Fibroblast of upper back skin (primary cell): Measurements from ENCODE around the gene RIN2.

Experiments
- DNase-seq: peaks from one replicate; pipeline ENCODE4 v3.0.0-alpha.2; 2013

The RIN2 gene, protein sequence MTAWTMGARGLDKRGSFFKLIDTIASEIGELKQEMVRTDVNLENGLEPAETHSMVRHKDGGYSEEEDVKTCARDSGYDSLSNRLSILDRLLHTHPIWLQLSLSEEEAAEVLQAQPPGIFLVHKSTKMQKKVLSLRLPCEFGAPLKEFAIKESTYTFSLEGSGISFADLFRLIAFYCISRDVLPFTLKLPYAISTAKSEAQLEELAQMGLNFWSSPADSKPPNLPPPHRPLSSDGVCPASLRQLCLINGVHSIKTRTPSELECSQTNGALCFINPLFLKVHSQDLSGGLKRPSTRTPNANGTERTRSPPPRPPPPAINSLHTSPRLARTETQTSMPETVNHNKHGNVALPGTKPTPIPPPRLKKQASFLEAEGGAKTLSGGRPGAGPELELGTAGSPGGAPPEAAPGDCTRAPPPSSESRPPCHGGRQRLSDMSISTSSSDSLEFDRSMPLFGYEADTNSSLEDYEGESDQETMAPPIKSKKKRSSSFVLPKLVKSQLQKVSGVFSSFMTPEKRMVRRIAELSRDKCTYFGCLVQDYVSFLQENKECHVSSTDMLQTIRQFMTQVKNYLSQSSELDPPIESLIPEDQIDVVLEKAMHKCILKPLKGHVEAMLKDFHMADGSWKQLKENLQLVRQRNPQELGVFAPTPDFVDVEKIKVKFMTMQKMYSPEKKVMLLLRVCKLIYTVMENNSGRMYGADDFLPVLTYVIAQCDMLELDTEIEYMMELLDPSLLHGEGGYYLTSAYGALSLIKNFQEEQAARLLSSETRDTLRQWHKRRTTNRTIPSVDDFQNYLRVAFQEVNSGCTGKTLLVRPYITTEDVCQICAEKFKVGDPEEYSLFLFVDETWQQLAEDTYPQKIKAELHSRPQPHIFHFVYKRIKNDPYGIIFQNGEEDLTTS

DNA sequence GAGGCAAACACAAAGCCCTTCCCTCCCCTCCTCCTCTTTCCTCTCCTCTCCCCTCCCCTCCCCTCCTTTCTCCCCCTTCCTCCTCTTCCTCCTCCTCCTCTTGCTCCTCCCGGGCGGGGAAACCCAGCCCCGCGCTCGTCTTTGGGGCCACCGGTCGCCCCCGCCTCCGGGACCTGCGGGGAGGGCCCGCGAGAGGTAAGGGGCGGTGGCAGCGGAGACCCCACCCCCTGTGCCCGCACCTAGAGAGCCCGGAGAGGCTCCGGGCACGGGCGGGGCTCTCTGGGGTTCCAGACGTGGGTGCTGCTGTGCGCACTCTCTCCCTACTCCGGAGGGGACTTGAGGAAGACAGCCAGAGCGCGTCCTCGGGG lies at the start of gene RIN2:
RIN2 (plus strand) TSS at position 126 of the 368 bp plus-strand sequence. CDS start 131,344 bp downstream, outside the sequence.
- DNase-seq: no peak

DNA sequence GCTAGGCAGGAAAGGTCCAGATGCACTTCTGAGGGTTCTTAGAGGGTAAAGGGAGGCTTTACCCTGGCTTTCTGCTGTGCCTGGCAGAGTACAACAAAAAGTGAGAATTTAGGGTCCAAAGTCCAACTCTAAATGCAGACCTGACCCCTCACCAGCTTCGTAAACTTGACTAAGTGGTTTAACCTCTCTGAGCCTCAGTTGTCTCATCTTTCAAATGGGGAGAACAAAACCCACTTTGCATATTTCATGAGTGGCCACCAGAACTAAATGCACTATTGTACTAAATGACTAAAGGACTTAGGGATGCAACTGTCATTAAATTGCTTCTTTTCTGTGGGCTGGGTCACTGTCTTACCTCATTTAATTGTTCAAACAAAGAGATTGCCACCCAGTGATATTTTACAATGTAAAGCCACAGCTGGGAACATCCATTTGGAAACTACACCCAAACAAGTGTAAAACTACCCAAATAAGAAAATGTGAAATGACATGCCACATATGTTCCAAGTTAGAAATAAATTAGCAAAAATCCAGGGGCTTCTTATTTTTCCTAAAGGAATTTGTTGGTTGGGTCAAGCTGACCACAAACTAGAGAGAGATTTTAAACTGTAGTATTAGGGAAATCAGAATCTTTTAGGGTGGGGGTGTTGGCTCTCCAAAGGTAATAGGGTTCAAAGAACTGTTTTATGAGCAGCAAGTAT lies 48.3 kb upstream of the RIN2 start:
- DNase-seq: peak; percentile 11

DNA sequence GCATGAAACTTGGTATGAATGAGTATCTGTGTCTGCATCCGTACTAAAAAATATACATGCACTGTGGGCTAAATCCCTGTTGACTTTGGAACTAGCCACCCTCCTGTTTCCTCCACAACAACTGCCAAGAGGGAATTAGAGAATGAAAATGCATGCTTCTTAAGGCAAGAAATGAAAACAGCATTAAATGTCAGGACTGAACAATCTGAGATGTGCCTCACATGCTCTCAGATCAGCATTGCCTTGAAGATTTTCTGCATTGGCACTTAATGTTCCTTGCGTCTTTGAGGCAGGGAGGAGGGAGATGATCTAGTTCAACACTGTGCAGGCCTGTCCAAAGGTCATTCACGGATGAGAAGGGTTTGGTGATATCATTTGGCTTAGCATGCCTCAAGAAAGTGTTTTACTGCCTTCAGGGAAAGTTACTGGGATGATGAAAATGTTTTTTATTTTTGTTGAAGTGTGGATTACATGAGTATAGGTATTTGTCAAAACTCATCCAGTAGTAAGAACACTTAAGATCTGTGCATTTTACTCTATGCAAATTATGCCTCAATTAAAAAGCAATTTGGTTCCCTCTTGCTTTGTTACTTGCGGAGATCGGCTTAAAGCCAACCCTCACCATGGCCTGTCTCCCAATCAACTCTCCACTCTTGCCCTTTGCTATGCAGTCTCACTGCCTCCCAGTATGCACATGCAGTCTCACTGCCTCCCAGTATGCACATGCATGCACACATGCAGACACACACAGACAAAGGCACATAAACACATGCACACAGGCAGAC lies 47.5 kb upstream of the RIN2 start:
- no peak for DNase-seq

DNA sequence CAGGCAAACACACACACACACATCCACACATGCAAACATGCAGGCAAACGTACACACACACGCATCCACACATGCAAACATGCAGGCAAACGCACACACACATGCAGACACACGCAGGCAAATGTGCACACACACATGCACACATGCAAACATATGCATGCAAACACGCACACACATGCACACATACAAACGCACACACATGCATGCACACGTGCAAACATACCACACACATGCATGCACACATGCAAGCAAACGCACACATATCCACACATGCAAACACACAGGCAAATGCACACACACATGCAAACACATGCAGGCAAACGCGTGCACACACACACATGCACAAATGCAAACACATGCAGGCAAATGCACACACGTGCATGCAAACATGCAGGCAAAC lies 46.9 kb upstream of the RIN2 start:
- DNase-seq: no peak

DNA sequence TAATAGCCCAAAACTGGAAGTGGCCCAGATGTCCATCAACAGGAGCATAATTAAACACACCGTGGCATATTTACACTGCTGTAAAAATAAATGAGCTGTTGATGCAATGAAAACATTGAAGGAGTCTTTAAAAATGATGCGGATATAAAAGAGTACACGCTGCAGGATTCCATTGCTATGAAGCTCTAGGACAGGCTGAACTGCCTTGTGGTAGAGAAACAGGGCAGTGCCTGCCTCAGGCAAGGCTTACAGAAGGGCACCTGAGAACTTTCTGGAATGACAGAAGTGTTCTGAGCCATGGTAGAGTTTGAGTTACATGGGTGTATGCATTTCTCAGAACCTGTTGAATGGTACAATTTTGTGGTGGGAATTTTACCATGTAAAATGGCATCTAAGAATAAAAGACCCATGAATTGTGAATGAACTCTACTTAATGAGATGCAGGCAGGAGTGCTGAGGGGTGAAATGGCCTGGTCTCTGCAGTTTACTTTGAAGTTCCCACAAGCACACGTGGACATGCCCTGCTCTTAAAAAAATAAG lies 45.3 kb upstream of the RIN2 start:
- DNase-seq: no peak

DNA sequence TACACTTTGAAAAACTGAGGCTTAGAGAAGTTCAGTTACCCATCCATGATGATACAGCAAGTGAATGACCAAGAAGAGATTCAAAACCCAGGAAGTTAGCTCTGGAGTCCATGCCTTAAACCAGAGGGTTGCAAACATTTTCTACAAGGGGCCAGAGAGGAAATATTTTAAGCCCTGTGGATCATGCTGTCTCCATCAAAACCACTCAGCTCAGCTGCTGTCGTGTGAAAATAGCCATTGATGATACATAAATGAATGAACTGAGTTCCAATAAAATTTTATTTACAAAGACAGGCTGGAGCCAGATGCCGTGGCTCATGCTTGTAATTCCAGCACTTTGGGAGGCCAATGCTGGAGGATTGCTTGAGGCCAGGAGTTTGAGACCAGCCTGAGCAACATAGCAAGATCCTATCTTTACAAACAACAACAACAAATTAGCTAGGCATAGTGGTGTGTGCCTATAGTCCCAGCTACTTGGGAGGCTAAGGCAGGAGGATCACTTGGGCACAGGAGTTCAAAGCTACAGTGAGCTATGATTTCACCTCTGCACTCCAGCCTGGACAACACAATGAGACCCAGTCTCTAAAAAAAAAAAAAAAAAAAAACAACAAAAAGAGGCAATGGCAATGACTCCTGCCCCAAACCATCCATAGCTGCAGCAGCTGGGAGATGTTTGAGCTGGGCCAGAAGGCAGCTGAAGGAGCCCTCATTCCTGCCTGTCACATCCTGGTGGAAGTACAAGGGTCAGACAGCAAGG lies 44.1 kb upstream of the RIN2 start:
- no peak for DNase-seq

DNA sequence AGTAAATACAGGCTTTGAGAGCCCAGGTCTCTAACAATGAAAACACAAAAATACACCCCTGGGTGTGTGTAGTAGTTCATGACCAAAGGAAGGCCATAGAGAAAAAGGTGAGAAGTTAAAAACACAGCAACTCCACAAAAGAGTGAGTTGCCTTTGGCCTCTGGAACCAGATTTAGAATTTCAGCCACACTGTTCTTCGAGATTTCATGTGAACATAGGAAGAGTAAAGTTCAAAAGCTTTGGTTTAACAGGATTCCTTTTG lies 43.5 kb upstream of the RIN2 start:
- DNase-seq: no peak

DNA sequence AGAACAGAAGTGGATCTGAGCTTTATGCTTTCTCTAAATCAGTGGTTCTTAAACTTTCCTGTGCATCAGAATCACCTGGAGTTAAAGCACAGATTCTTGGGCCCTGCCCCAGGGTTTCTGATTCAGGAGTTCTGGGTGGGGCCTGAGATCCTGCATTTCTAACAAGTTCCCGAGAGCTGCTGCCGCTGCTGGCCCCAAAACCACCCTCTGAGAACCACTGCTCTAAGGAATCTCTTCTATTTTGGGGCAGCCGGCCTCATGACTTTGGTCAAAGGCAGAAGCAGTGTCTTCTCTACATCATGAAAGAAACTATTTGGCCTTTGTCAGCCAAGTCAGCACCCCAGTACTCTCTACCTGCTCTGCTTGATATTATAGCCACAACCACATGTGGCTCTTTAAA lies 42.1 kb upstream of the RIN2 start:
- DNase-seq: no peak

DNA sequence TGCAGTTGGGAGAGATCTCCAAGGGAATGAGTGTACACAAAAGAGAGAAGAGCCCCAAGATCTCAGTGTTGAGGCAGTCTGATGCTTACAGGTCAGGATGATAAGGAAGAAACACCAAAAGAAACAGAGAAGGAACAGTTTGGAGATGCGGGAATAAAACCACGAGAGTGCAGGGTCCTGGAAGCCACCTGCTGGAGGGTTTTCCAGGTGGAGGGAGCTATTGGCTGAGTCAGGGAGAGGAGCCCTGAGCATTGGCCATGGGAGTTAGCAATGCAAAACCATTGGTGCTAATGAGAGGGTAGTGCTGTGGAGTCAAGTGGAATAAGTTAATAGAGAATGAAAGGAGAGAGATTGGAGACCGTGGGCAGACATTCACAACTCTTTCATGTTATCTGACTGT lies 39.2 kb upstream of the RIN2 start:
- no peak for DNase-seq

DNA sequence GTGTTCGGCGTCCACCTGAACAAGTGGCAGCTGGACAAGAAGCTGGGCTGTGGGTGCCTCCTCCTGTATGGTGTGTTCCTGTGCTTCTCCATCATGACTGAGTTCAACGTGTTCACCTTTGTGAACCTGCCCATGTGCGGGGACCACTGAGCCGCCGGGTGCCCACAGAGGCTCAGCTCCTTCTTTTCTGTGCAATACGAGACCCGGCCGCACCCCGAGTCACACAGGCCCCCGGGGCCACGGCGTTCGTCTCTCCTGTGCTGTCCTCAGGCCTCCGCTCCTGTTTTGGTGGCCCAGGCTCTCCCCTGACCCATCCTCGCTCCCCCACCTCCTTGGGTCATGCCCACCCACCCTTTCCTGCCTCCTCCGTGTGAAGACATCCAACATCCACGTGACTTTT lies 37.1 kb upstream of the RIN2 start:
- no peak for DNase-seq

DNA sequence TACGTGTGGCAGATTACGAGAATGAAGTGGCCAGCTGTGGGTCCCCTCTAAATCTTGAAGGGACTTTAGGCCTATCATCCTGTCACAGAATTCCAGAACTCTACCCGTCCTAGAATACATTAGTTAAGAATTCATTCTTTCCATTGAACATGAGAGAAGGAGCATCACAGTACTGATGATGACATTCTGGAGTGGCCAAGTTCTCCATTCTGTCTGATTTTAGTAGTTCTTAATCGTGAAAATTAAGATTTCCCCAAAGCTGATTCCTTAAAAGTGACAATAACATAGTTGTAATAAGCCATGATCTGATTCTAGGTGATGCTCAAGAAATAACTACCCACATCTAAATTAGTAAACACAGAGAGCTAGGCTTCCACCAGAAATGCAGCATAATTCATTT lies 35.0 kb upstream of the RIN2 start:
- no peak for DNase-seq

DNA sequence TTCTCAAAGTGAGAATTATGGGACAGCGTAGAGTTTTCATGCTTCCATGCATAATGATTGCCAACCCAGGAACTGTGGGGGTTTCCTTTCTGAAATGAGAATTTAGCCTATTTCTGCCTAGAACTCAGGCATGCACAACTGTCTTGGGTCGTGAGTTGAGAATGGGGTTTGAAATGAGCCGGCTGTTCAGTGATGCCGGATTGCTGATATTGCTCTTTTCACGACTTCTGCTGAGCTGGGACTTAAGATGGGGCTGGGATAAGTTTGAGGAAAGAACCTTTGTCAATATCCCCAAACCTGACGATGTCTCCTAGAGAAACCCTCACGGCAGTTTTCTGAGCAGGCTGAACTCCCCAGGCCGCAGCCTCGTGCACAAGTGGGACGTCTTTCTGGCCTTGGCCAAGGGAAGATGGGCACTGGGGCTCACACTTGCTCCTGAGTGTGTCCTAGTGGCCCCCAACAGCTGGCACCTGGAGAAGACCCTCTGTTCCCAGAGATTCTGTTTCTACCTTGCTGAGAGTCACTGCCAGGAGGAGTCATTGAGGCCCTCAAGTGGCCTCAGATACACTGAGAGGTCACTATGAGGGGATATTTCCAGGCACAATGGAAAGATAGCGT lies 34.1 kb upstream of the RIN2 start:
- no peak for DNase-seq

DNA sequence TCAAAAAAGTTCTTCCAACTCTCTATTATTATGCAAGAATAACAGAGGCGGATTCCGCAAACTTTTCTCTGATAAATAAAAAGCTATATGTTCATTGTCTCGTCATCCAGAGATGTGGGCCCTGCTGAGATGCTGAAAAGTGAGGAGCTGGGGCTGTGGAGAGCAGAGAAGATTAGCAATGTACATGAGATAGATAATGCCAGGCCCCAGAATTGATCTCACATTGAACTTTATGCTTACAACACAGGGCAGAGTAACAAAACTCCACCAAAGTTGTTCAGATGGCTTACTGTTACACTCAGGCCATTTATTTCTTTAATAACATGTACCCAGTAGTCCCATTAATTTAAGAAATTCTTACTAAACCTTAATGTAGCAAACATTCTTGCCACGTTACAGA lies 32.7 kb upstream of the RIN2 start:
- DNase-seq: no peak

DNA sequence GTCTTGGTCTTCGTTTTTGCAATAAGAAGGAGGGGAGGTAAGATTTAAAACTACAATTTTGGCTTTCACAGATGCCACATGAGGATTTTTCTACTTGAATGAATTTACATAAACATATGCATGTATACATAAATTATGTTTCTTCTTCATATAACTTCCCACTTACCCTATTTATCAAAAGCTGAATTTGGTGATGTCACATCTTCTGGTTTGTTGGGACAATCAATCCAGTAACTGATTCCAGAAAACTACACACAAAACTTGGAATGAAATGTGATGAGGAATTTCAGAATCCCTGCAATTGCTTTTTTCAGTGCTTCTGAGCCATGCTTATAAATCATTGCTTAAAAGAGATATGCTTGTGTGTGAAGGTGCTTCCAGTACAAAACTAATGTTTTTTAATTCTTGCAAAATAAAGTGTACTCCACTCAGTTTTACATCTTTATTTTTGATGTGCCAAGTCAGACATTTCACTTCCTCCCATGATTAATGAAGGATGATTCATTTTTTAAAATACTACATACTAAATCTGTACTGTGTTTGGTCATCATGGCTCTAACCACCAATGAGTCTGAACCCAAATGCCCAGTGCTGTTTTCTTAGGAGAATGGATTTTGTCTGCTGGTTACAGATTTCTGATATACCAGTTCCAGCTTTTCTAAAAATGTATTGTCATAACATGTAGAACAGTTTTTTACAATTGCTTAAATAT lies 32.1 kb upstream of the RIN2 start:
- peak; percentile 47 for DNase-seq

DNA sequence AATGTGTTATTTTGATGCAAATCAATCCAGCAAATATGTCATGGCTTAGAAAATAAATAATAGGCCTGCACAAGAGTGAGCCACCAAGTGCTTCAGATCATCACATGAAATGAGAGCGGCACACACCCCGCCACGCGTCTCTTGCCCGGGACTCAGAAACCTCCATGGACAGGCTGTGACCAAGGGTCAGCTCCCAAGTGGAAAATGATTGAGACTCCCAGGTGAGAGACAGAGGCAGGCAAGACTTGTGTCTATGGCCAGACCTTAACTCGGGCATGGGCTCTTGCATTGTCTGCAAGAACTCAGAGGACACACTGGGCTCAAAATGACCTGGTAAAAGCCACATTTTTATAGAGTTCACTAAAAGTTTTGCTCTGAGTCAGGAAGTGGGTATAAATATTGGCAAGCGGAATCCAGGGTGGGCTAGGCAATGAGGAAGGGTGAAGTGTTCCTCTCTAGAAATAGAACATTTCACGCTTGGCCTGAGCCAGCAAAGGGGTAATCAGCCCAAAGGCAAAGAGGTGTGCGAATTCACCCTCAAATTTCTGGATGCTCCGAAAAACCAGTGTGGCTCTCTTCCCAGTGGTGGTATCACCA lies 30.7 kb upstream of the RIN2 start:
- no peak for DNase-seq

DNA sequence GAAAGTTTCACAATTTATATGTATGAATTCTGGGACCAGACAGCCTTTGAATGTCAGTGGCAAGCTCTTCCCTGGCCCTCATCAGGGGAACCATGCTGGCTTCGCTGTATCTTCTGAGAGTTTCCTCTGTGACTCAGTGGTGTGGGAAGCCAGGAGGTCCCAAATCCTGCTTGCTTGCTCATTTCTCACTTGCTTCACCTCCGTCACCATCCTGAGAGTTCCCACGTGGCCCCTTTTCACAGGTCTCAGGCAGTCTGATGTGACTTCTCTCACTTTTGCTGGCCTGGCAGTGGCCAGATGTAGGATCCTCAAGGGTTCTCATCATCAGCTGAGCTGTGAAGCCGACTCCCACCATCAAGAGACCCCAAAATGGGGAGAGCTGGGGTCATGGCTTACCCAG lies 28.4 kb upstream of the RIN2 start:
- no peak for DNase-seq

DNA sequence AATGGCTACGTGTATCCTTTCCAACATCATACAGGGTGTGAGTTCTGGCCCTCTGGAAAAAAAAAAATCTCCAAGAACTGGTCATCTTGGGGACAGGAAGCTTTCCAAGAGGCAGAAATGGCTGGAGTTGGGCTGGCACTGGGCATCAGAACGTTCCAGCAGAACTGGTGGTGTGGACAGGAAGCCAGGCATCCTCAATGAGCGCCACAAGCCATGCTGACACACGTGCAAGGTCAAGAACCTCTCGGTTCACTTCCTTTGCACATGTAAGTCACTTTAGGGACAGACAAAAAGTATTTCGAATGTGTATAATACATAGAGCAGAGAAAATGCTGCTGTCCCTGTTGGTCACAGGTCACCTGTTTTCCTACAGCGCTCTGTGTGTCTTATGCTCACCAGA lies 27.4 kb upstream of the RIN2 start:
- DNase-seq: no peak

DNA sequence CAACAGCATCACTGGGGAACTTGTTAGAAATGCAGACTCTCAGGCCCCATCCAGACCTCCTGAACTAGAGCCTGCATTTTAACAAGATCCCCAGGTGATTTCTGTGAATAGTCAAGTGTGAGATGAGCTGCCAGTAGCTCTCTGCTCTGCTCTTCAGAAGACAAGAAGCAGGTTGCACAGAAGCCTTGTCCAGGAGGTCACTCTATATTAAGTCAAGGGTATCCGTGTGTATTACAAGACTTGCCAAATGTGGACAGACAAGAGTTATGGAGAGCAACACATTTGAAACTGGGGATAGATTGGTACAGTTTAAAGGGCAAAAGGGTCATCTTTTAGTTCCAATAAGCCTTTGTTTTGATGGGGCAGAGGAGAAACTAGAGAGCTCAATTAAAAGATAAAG lies 23.2 kb upstream of the RIN2 start:
- no peak for DNase-seq

DNA sequence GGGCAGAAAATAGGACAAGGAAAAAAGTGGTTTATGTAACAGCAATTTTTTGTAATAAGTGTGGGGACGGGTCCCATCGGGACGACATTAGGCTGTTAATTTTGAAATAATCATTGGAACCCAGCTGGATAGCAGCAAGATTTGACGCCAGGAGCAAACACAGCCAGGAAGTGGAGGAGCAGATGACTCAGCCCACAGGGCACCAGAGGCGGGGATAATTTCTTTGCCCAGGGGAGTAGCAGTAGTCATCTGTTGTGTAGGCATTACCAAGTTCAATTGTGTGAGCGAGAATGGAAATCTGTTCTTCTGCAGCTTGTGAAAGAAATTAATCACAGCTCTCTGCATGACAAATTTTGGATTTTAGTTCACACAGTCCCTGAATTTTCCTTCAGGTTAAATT lies 22.6 kb upstream of the RIN2 start:
- peak; percentile 76 for DNase-seq

DNA sequence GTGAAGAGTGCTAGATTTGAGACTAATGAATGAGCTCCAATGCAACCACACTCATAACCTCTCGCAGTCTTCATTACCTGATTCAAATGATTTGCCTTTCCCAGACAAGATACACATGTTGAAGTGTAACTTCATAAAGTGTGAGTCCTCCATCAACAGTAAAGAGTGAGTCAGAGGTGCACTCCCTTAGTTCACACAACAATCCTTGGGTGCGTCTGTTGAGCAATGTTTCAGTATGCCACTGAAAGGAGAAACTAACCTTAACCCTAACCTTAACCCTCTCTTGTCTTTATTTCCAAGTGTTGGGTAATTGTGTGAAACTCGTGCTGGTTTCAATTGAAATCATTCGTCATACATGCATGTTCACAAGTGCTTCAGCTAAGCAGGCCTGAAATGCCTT lies 21.0 kb upstream of the RIN2 start:
- DNase-seq: no peak
